IPS-NIHi7 (cell line): ENCODE measurements around the gene DEPDC5.

Experiments
- DNase-seq: peaks from one replicate; pipeline ENCODE4 v3.0.0; 2012; ENCODE audit warnings: mixed read lengths; ENCODE audit errors: extremely low spot score

Gene DEPDC5

GRCh38 chr22:31895411-31896123, 141.7 kb downstream of the DEPDC5 start:
- DNase-seq = no peak

- no peak for DNase-seq
These were observed 142.7 kb downstream of the DEPDC5 start for GRCh38 chr22:31896472-31896871.

- no peak for DNase-seq
These were observed 144.3 kb downstream of the DEPDC5 start for GRCh38 chr22:31897842-31898805.

- DNase-seq = no peak
These were observed 145.1 kb downstream of the DEPDC5 start for GRCh38 chr22:31898926-31899325.

- no peak for DNase-seq
These were observed 145.8 kb downstream of the DEPDC5 start for GRCh38 chr22:31899669-31900068.

GRCh38 chr22:31901388-31902137, 147.7 kb downstream of the DEPDC5 start:
- no peak for DNase-seq

GRCh38 chr22:31904651-31905050, 150.8 kb downstream of the DEPDC5 start:
- DNase-seq = no peak

- no peak for DNase-seq
These were observed 151.5 kb downstream of the DEPDC5 start for GRCh38 chr22:31905356-31905755.

- DNase-seq = no peak
These were observed 152.3 kb downstream of the DEPDC5 start for GRCh38 chr22:31906086-31906485.

- no peak for DNase-seq
These were observed 152.8 kb downstream of the DEPDC5 start for GRCh38 chr22:31906569-31906968.

GRCh38 chr22:31909977-31910376, 156.2 kb downstream of the DEPDC5 start:
- DNase-seq = no peak

- no peak for DNase-seq
These were observed 158.0 kb downstream of the DEPDC5 start for GRCh38 chr22:31911565-31912406.

GRCh38 chr22:31912407-31912743, 158.6 kb downstream of the DEPDC5 start:
- no peak for DNase-seq

- no peak for DNase-seq
These were observed 161.8 kb downstream of the DEPDC5 start for GRCh38 chr22:31915586-31915985.

- DNase-seq = no peak
These were observed 163.6 kb downstream of the DEPDC5 start for GRCh38 chr22:31917227-31917921.

GRCh38 chr22:31919730-31920129, 165.9 kb downstream of the DEPDC5 start:
- DNase-seq = no peak

- no peak for DNase-seq
These were observed 166.5 kb downstream of the DEPDC5 start for GRCh38 chr22:31920306-31920705.

- no peak for DNase-seq
These were observed 167.3 kb downstream of the DEPDC5 start for GRCh38 chr22:31921106-31921505.

GRCh38 chr22:31922534-31922933, 168.7 kb downstream of the DEPDC5 start:
- no peak for DNase-seq

GRCh38 chr22:31923136-31923535, 169.3 kb downstream of the DEPDC5 start:
- DNase-seq = no peak

GRCh38 chr22:31923747-31924146, 169.9 kb downstream of the DEPDC5 start:
- no peak for DNase-seq
